SHP77 (cell line): Measurements from ENCODE around the gene CXCL3.
A peak's percentile ranks its signal among the peaks of the same experiment; 100 is the strongest.

Source experiments
- DNase-seq, 2 experiments: peaks; one replicate each; lab custom pipeline; 2025; lab: John Stamatoyannopoulos, UW

Gene CXCL3

GRCh38 chr4:74055498-74055897, 17.0 kb upstream of the CXCL3 start:
- DNase-seq = no peak

GRCh38 chr4:74055096-74055495, 16.6 kb upstream of the CXCL3 start:
- peak; percentile 51 to 75 for DNase-seq

DNA sequence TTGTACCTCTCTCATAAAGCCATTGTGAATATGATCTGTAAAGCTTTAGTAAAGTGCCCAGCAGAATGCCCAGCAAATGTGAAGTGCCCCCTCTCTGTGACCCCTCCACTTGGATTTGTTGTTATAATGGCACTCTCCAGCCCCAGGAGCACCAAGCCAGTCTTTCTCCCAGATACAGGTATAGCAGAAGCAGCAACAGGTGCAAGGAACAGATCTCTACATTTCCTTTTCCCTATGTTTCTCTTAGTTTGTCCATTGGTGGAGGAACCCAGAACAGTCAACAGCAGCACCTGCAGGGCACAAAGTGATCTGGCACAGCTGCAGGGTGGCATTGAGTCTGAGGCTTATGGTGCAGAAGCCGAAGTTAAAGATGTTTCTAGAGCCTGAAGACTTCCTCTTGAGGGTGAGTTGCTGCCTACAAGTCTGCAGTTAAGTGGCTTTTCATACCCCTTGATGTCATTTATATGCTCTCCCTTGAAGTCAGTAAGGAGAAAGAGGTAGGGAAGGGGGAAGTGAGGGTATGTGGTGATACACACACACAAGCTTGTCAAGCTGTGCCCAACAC, 16.1 kb upstream of the CXCL3 start:
- DNase-seq = peak; percentile 47 to 66

DNA sequence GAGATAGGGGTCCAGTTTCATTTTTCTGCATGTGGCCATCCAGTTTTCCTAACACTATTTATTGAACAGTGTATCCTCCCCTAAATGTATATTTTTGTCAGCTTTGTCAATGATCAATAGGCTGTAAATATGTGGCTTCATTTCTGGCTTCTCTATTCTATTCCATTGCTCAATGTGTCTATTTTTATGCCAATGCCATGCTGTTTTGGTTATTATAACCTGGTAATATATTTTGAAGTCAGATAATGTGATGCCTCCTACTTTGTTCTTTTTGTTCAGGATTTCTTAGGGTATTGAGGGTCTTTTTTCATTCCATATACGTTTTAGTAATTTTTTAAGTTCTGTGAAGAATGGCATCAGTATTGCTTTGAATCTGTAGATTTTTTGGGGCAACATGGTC, 8.7 kb upstream of the CXCL3 start:
- DNase-seq = no peak

- DNase-seq = no peak
Measured at GRCh38 chr4:74045772-74046171, 7.3 kb upstream of the CXCL3 start.

DNA sequence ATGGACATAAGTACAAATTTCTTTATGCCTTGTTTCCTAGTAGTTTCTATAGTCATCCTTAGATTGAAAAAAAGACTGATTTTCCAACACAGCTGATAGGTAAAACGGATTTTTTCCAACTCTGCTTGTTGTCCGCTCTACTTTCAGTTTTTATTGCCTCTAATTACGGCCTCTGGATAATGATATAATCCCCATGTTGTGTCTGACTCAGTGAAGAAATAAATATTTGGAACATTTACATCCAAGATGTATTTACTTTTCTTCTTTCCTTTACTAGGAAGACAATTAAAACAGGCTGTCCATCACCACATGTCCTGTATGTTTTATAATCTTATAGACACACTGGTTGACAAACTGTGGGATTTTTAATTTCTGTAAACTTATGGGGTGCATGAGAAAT, 6.8 kb upstream of the CXCL3 start:
- DNase-seq = no peak

DNA sequence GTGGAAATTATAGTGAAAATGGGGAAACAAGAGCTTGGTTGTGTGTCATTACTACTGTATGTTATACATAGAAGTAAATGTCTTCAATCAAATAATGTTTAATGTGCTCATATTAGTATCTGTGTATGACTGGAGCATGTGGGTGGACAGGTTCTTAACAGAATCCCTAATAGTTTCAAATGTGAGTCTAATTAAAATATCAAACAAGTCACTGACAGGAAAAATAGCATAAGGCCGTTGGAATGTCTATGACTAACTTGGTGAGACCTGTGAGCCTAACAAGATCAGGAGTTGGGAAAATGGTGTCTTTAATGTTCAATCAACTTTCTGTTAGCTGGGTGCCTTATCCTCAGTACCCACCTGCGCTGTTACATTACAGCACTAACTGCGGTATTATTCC, 6.2 kb upstream of the CXCL3 start:
- DNase-seq = no peak

DNA sequence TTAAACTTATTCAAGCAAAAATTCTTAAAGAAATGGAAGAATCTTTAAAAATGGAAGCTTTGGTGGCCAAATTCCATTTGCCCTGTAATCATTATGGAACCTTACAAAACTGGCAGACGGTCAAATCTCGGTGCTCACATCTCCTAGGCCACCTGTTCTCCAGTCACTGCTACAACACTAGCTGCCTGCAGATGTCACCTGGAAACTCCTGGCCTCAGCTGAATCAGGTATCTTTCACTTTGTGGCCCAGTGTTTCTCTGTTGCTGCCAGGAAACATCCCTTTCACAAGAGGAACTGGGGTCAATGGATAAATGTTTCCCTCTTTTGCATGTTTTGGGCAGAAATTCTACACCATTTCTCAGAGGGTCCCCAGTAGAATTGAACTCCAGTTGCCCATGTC, 4.2 kb upstream of the CXCL3 start:
- DNase-seq = peak in 1 of 2 experiments; percentile 9

DNA sequence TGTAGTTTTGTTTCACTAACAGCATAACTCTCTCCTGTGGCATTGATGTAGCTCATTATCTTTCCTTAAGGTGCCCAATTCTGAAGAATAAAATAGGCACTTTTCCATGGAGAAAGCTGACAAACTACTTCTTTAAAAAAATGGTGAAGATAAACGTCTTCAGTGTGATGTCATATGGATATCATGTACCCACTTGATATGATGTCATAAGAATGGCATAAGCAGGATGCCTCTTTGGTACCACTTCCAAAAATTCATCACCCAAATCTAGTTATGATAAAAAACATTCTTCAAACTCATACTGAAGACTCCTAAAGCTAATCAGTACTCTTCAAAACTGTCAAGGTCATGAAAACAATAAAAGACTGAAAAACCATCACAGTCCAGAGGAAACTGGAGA, 2.9 kb upstream of the CXCL3 start:
- no peak for DNase-seq

- no peak for DNase-seq
Measured at GRCh38 chr4:74039315-74039763, 850 bp upstream of the CXCL3 start.

DNA sequence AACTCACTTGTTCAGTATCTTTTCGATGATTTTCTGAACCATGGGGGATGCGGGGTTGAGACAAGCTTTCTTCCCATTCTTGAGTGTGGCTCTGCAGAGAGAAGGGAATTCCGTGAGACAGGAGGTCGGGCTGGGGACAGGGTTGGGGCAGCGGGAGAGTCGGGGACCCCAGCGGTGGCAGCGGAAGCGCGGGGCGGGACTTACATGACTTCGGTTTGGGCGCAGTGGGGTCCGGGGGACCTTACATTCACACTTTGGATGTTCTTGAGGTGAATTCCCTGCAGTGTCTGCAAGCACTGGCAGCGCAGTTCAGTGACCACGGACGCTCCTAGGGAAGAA, 434 bp downstream of the CXCL3 start:
- no peak for DNase-seq

GRCh38 chr4:74037076-74037955, 1.2 kb downstream of the CXCL3 start:
- DNase-seq = no peak

- no peak for DNase-seq
Measured at GRCh38 chr4:74033739-74034138, 4.8 kb downstream of the CXCL3 start.

DNA sequence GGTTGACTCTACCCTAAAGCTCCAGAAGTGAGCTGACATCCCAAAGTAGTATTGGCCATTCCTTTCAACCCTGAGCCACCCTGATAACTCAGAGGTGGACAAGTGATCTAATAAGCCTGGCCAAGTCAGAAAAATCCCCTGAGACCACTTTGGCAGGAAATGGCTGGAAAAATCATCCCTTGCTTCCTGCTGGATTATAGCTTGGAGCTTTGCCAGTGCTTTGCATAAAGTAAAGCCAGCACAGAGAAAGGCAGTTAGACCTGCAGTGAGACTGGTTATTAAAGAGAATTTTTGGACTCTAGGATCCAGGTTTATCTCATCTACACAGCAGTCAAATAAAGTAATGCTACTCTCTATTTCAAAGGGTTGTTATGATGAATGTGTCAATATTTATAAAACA, 6.4 kb downstream of the CXCL3 start:
- peak in 1 of 2 experiments; percentile 31 for DNase-seq

- DNase-seq = no peak
Measured at GRCh38 chr4:74031576-74031975, 6.9 kb downstream of the CXCL3 start.

GRCh38 chr4:74030285-74030684, 8.2 kb downstream of the CXCL3 start:
- DNase-seq = no peak

GRCh38 chr4:74028504-74028903, 10.0 kb downstream of the CXCL3 start:
- DNase-seq = no peak

GRCh38 chr4:74023709-74024108, 14.8 kb downstream of the CXCL3 start:
- DNase-seq = no peak

DNA sequence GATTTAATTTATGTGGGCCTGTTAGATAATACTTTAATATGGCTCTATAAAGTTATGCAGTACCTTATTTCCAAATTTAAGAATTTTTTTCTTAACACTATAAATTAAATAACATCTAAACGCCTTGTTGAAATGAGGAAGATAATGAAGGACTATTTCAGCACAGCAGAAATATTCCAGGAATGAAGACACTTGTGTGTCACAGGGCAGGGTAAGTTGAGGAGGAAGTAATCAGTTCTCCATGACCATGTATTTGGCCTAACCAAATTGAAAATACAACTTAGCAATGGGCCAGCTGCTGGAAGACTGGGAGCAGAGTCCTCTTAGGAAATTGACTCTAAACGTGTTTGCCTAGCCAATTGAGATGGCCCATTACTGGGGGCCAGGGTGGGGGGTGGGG, 16.9 kb downstream of the CXCL3 start:
- DNase-seq = no peak

DNA sequence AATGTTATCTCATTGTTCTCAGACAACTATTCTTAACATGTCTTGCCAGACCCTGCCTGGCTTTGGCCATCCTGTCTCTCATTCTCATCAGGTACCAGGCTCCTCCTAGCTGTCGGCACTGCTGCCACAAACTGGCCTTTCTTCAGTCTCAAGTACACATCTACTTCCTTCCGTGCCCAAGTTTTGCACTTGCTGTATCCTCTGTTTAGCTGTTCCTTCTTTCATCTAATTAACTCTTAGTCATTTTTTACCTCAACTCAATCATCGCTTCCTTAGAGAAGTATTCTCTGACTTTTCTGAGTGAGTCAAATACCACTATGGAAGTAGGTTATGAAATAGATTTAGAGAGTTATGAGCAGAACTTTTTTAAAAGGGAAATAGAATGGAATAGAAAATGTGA, 19.7 kb downstream of the CXCL3 start:
- DNase-seq = no peak

- DNase-seq = no peak
Measured at GRCh38 chr4:74018116-74018515, 20.4 kb downstream of the CXCL3 start.

- no peak for DNase-seq
Measured at GRCh38 chr4:74016068-74016467, 22.4 kb downstream of the CXCL3 start.

DNA sequence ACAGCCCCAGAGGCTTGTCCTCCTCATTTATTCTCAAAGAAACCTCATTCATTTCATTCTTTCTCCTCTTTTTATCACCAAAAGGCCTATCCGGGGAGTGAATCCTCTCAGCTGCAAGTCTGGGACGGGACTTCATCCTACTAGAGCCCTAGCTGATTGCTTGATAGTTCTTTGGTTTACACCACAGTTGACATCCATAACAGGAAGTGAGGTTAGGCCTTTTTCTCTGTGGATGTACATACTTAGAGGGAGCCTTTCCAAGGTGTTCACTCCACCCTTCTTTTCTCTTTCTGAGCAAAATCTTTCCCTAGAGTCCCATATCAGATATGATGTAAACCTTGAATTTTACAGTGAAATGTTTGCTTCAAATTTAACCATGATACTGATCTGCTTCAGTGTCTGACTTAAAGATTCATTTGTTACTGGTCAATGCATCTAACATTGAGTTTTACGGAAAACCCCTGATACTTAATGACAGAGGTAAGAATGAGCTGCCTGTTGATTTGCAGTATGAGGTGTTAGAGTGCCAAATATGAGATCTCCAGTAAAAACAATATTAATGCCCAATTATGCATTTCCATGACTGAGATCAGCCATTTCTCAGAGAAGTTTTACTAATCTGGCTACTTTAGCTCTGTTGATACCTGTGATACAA, 23.2 kb downstream of the CXCL3 start:
- DNase-seq = no peak
